Activated naive CD4-positive, alpha-beta T cell treated with anti-CD3 and anti-CD28 coated beads, Interleukin-2, amount 10 ng/mL, durations not matched to agents 7 days and 5 days (primary cell): ENCODE data around the gene GRB10.

Experiments
- CTCF ChIA-PET: fragments of 350-600 bp; sonication (Branson Sonifier 250); formaldehyde crosslinking; loops from one replicate; lab custom pipeline; 2021; ENCODE audit warnings: antibody characterized with exemption; lab: Charles Lee
- DNase-seq: peaks from one replicate; pipeline ENCODE4 v3.0.0-alpha.2; 2020
- H3K27ac Mint-ChIP-seq: one replicate; pipeline ENCODE4 v1.8.0; 2021; ENCODE audit warnings: mild to moderate bottlenecking, moderate library complexity, mixed read lengths
- H3K27me3 Mint-ChIP-seq: one replicate; pipeline ENCODE4 v1.8.0; 2021; ENCODE audit warnings: mild to moderate bottlenecking, mixed read lengths
- H3K36me3 Mint-ChIP-seq: one replicate; pipeline ENCODE4 v1.8.0; 2021; ENCODE audit warnings: mixed read lengths
- H3K4me1 Mint-ChIP-seq: one replicate; pipeline ENCODE4 v1.8.0; 2021; ENCODE audit warnings: mixed read lengths
- H3K4me3 Mint-ChIP-seq: one replicate; pipeline ENCODE4 v1.8.0; 2021; ENCODE audit warnings: mild to moderate bottlenecking, moderate library complexity, mixed read lengths
- H3K9me3 Mint-ChIP-seq: one replicate; pipeline ENCODE4 v1.8.0; 2021; ENCODE audit warnings: mixed read lengths

The GRB10 gene

GRCh38 chr7:50684011-50684712 is 98.5 kb downstream of the GRB10 start:
- no peaks in the 10 kb centered on the region for H3K4me1 Mint-ChIP-seq
- peaks cover 6% of the 10 kb centered on the region for H3K27me3 Mint-ChIP-seq
- no peak overlapping the region for H3K4me3 Mint-ChIP-seq
- H3K27ac Mint-ChIP-seq = no peak overlapping the region
- no peaks in the 10 kb centered on the region for H3K36me3 Mint-ChIP-seq
- CTCF ChIA-PET = no interaction called here
- DNase-seq = no peak
- H3K9me3 Mint-ChIP-seq = no peaks in the 10 kb centered on the region

- Mint-ChIP-seq H3K9me3 (no peaks in the 10 kb centered on the region), H3K27me3 (peaks cover 6% of the 10 kb centered on the region)
- no peak for DNase-seq
Observed at GRCh38 chr7:50682573-50682972, 100.1 kb downstream of the GRB10 start.

GRCh38 chr7:50682079-50682478 is 100.6 kb downstream of the GRB10 start:
- peaks cover 6% of the 10 kb centered on the region for H3K27me3 Mint-ChIP-seq
- H3K4me3 Mint-ChIP-seq = no peak overlapping the region
- DNase-seq = no peak
- H3K36me3 Mint-ChIP-seq = no peaks in the 10 kb centered on the region
- H3K9me3 Mint-ChIP-seq = no peaks in the 10 kb centered on the region
- no peak overlapping the region for H3K27ac Mint-ChIP-seq
- no peaks in the 10 kb centered on the region for H3K4me1 Mint-ChIP-seq
- CTCF ChIA-PET = interaction anchor here (0.5 to 7.3 kb wide), 2 partner anchors 215 to 459 kb away, joined by 4 to 76 read pairs; no protein-coding TSS in a partner anchor

More at GRCh38 chr7:50682573-50682972, 100.1 kb downstream of the GRB10 start:
- no peak overlapping the region for H3K4me3 Mint-ChIP-seq
- no peaks in the 10 kb centered on the region for H3K36me3 Mint-ChIP-seq
- CTCF ChIA-PET = interaction anchor here (0.5 to 1.1 kb wide), 2 partner anchors 459 kb away, joined by 3 to 4 read pairs; no protein-coding TSS in a partner anchor
- H3K4me1 Mint-ChIP-seq = no peaks in the 10 kb centered on the region
- no peak overlapping the region for H3K27ac Mint-ChIP-seq

GRCh38 chr7:50681432-50682045 is 101.2 kb downstream of the GRB10 start:
- DNase-seq = no peak
- no peaks in the 10 kb centered on the region for H3K36me3 Mint-ChIP-seq
- H3K27me3 Mint-ChIP-seq = peaks cover 6% of the 10 kb centered on the region
- H3K27ac Mint-ChIP-seq = no peak overlapping the region
- CTCF ChIA-PET = interaction anchor here (0.9 to 7.3 kb wide), 4 partner anchors 49 to 214 kb away, joined by 3 to 76 read pairs (median 23); no protein-coding TSS in a partner anchor
- no peaks in the 10 kb centered on the region for H3K9me3 Mint-ChIP-seq
- no peaks in the 10 kb centered on the region for H3K4me1 Mint-ChIP-seq
- no peak overlapping the region for H3K4me3 Mint-ChIP-seq

GRCh38 chr7:50679218-50680007 is 103.3 kb downstream of the GRB10 start:
- CTCF ChIA-PET = interaction anchor here (0.5 to 7.3 kb wide), 29 partner anchors 9 to 587 kb away, joined by 3 to 76 read pairs (median 4); partner anchors contain the start of gene ZPBP
- no peak overlapping the region for H3K27ac Mint-ChIP-seq
- H3K27me3 Mint-ChIP-seq = peaks cover 6% of the 10 kb centered on the region
- H3K4me3 Mint-ChIP-seq = no peak overlapping the region
- H3K9me3 Mint-ChIP-seq = no peaks in the 10 kb centered on the region
- no peak for DNase-seq
- no peaks in the 10 kb centered on the region for H3K36me3 Mint-ChIP-seq
- H3K4me1 Mint-ChIP-seq = no peaks in the 10 kb centered on the region

GRCh38 chr7:50678586-50678985 is 104.1 kb downstream of the GRB10 start:
- no peak overlapping the region for H3K4me3 Mint-ChIP-seq
- no peaks in the 10 kb centered on the region for H3K9me3 Mint-ChIP-seq
- CTCF ChIA-PET = interaction anchor here (0.5 to 7.3 kb wide), 19 partner anchors 8 to 586 kb away, joined by 3 to 76 read pairs (median 4); partner anchors contain the start of gene ZPBP
- H3K27ac Mint-ChIP-seq = no peak overlapping the region
- DNase-seq = no peak
- H3K36me3 Mint-ChIP-seq = no peaks in the 10 kb centered on the region
- peaks cover 9% of the 10 kb centered on the region for H3K27me3 Mint-ChIP-seq
- H3K4me1 Mint-ChIP-seq = peaks cover 2% of the 10 kb centered on the region

GRCh38 chr7:50677638-50677996 is 105.1 kb downstream of the GRB10 start:
- H3K27me3 Mint-ChIP-seq = peaks cover 12% of the 10 kb centered on the region
- no peaks in the 10 kb centered on the region for H3K9me3 Mint-ChIP-seq
- no peak overlapping the region for H3K27ac Mint-ChIP-seq
- peaks cover 11% of the 10 kb centered on the region for H3K4me1 Mint-ChIP-seq
- H3K36me3 Mint-ChIP-seq = no peaks in the 10 kb centered on the region
- no peak overlapping the region for H3K4me3 Mint-ChIP-seq
- no peak for DNase-seq
- CTCF ChIA-PET = interaction anchor here (0.6 to 7.3 kb wide), 6 partner anchors 15 to 259 kb away, joined by 3 to 76 read pairs (median 3); no protein-coding TSS in a partner anchor

GRCh38 chr7:50676740-50677637 is 105.7 kb downstream of the GRB10 start:
- H3K4me3 Mint-ChIP-seq = no peak overlapping the region
- H3K27me3 Mint-ChIP-seq = peaks cover 15% of the 10 kb centered on the region
- H3K9me3 Mint-ChIP-seq = no peaks in the 10 kb centered on the region
- H3K36me3 Mint-ChIP-seq = no peaks in the 10 kb centered on the region
- H3K4me1 Mint-ChIP-seq = peaks cover 11% of the 10 kb centered on the region
- CTCF ChIA-PET = interaction anchor here (0.6 to 7.3 kb wide), 9 partner anchors 11 to 484 kb away, joined by 3 to 76 read pairs (median 3); no protein-coding TSS in a partner anchor
- DNase-seq = no peak
- H3K27ac Mint-ChIP-seq = no peak overlapping the region

- Mint-ChIP-seq H3K4me3 (no peak overlapping the region), H3K36me3 (no peaks in the 10 kb centered on the region), H3K27me3 (peaks cover 12% of the 10 kb centered on the region), H3K9me3 (no peaks in the 10 kb centered on the region), H3K27ac (no peak overlapping the region), H3K4me1 (peaks cover 11% of the 10 kb centered on the region)
- CTCF ChIA-PET = interaction anchor here (0.7 to 7.3 kb wide), 8 partner anchors 28 to 487 kb away, joined by 3 to 76 read pairs (median 4); no protein-coding TSS in a partner anchor
- DNase-seq = no peak
Observed at GRCh38 chr7:50676079-50676478, 106.6 kb downstream of the GRB10 start.

GRCh38 chr7:50674896-50675835 is 107.5 kb downstream of the GRB10 start:
- Mint-ChIP-seq H3K27ac (no peak overlapping the region), H3K27me3 (peaks cover 12% of the 10 kb centered on the region), H3K4me3 (no peak overlapping the region), H3K9me3 (no peaks in the 10 kb centered on the region), H3K4me1 (peaks cover 11% of the 10 kb centered on the region), H3K36me3 (no peaks in the 10 kb centered on the region)
- CTCF ChIA-PET = interaction anchor here (0.6 to 7.3 kb wide), 9 partner anchors 27 to 488 kb away, joined by 3 to 76 read pairs (median 4); no protein-coding TSS in a partner anchor
- no peak for DNase-seq

GRCh38 chr7:50674299-50674698 is 108.4 kb downstream of the GRB10 start:
- no peak for DNase-seq
- H3K4me3 Mint-ChIP-seq = no peak overlapping the region
- H3K4me1 Mint-ChIP-seq = peaks cover 11% of the 10 kb centered on the region
- CTCF ChIA-PET = no interaction called here
- H3K36me3 Mint-ChIP-seq = no peaks in the 10 kb centered on the region
- peaks cover 12% of the 10 kb centered on the region for H3K27me3 Mint-ChIP-seq
- H3K27ac Mint-ChIP-seq = no peak overlapping the region
- no peaks in the 10 kb centered on the region for H3K9me3 Mint-ChIP-seq

GRCh38 chr7:50673096-50673495 is 109.6 kb downstream of the GRB10 start:
- no peak for DNase-seq
- Mint-ChIP-seq H3K36me3 (no peaks in the 10 kb centered on the region), H3K27ac (no peak overlapping the region), H3K9me3 (no peaks in the 10 kb centered on the region), H3K4me3 (no peak overlapping the region), H3K27me3 (peaks cover 12% of the 10 kb centered on the region), H3K4me1 (peaks cover 11% of the 10 kb centered on the region)
- CTCF ChIA-PET = interaction anchor here (1.1 to 2.5 kb wide), 2 partner anchors 205 to 468 kb away, joined by 3 to 12 read pairs; no protein-coding TSS in a partner anchor
